Measurements from ENCODE around the gene CD4. TPM values are rescaled to one million over a fixed set of nuclear protein-coding genes. Genes with fewer than 3 reads are reported as not detected.

The CD4 gene
- total RNA-seq, 4 donors from 2014 or later = 1.8 to 12.9 (median 3.8) TPM

DNA sequence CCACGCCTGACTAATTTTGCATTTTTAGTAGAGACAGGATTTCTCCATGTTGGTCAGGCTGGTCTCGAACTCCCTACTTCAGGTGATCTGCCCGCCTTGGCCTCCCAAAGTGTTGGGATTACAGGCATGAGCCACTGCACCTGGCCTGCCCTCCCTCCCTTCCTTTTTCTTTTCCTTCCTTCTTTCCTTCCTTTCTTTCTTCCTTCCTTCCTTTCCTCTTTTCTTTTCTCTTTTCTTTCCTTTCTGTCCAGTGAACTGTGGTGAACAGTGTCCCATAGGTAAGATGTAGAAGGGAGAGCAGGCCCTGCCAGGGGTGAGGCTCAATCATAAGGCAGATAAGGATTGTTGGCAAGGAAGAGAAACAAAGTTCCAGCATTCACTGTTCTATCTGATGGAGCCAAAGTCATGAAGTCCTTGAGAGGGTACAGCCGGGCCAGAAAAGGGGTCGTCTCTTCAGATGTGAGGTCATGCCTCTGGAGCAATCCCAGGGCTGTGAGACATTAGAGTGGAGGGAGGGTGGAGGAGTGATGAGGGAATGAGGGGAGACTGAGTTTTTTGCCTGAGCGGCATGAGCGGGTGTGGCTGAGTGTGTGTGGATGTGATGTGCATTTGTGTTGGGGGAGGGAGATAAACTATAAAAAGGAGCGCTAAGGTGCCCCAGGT lies 32.2 kb upstream of the CD4 start:
- Histone ChIP-seq H3K4me1 (peaks cover 4 to 6% of the 10 kb centered on the region in 2 donors), H3K4me3 (no peak overlapping the region), H3K9me3 (no peaks in the 10 kb centered on the region), H3K27ac (no peak overlapping the region), H3K27me3 (no peaks in the 10 kb centered on the region), H3K36me3 (no peaks in the 10 kb centered on the region)
- intact Hi-C loops (cut with DNase I; ENCODE audit: low total_unique reads) = no loop called here
- no peak for ATAC-seq
- TF ChIP-seq, protein P1, sequence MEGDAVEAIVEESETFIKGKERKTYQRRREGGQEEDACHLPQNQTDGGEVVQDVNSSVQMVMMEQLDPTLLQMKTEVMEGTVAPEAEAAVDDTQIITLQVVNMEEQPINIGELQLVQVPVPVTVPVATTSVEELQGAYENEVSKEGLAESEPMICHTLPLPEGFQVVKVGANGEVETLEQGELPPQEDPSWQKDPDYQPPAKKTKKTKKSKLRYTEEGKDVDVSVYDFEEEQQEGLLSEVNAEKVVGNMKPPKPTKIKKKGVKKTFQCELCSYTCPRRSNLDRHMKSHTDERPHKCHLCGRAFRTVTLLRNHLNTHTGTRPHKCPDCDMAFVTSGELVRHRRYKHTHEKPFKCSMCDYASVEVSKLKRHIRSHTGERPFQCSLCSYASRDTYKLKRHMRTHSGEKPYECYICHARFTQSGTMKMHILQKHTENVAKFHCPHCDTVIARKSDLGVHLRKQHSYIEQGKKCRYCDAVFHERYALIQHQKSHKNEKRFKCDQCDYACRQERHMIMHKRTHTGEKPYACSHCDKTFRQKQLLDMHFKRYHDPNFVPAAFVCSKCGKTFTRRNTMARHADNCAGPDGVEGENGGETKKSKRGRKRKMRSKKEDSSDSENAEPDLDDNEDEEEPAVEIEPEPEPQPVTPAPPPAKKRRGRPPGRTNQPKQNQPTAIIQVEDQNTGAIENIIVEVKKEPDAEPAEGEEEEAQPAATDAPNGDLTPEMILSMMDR (IDR thresholded peaks at IDR 0.05 in 4 of 5, conservative IDR thresholded peaks at IDR 0.05 in 1 of 5) = no peak
- TF ChIP-seq POLR2A (IDR thresholded peaks at IDR 0.05) = no peak
- in situ Hi-C loops (cut with MboI; ENCODE audit: low sequenced_read_pairs in 4 of 4) = no loop called here
- DNase-seq = no peak

DNA sequence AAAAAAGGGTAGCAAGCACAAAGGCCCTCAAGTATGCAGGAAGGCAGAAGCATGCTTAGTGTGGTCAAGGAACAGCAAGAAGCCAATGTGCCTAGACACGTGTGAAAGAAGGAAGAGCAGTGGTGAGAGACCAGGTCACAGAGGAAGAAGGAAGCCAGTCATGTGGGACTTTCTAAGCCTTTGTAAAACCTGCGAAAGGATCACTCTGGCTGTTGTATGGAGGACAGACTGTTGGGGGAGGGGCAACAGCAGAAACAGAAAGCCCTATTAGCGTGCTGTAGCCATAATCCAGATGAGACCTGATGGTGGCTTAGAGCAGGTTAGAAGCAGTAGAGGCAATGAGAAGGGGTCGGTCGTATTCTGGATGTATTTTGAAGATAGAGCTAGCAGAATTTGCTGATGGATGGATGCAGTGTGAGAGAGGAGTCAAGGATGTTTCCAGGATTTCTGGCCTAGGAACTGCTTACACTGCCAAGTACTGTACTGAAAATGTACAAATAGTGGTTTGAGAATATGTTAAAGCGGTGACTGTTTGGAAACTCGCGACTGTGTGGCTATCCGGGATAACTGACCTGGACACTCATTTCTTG lies 30.7 kb upstream of the CD4 start:
- H3K4me3 ChIP-seq = no peak overlapping the region
- in situ Hi-C loops (cut with MboI; ENCODE audit: low sequenced_read_pairs in 4 of 4) (no loop called here), intact Hi-C loops (cut with DNase I; ENCODE audit: low total_unique reads) (no loop called here)
- no peak overlapping the region for H3K27ac ChIP-seq
- no peaks in the 10 kb centered on the region for H3K36me3 ChIP-seq
- H3K27me3 ChIP-seq = no peaks in the 10 kb centered on the region
- DNase-seq = no peak
- ATAC-seq = no peak
- peaks cover 0 to 5% of the 10 kb centered on the region in 2 donors for H3K4me1 ChIP-seq
- TF ChIP-seq, protein P1 (IDR thresholded peaks at IDR 0.05 in 4 of 5, conservative IDR thresholded peaks at IDR 0.05 in 1 of 5) = no peak
- TF ChIP-seq POLR2A (IDR thresholded peaks at IDR 0.05) = no peak
- H3K9me3 ChIP-seq = no peaks in the 10 kb centered on the region

DNA sequence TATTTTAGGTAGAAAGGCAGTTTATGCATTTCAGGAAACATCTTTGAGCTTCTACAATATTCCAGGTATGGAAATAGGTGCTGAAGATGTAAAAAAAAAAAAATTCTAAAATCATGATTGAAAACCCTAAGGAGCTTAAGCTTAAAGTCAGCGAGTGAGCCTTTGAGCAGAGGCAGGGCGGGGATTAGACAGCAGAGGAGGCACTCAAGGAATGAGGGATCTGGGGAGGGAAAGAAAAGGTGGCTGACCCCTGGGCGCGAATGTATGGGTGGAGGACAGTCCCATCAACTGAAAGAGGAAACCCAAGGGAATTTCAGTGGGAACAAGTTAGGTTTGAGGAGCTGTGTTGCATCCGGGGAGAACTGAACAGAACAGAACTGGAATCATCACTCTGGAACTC lies 29.6 kb upstream of the CD4 start:
- DNase-seq (no peak), ATAC-seq (no peak)
- no peaks in the 10 kb centered on the region for H3K36me3 ChIP-seq
- intact Hi-C loops (cut with DNase I; ENCODE audit: low total_unique reads) (no loop called here), in situ Hi-C loops (cut with MboI; ENCODE audit: low sequenced_read_pairs in 4 of 4) (no loop called here)
- no peak overlapping the region for H3K27ac ChIP-seq
- H3K4me3 ChIP-seq = no peak overlapping the region
- TF ChIP-seq, protein P1 (IDR thresholded peaks at IDR 0.05 in 4 of 5, conservative IDR thresholded peaks at IDR 0.05 in 1 of 5) = no peak
- TF ChIP-seq POLR2A (IDR thresholded peaks at IDR 0.05) = no peak
- no peaks in the 10 kb centered on the region for H3K9me3 ChIP-seq
- peaks cover 0 to 7% of the 10 kb centered on the region in 2 donors for H3K4me1 ChIP-seq
- H3K27me3 ChIP-seq = no peaks in the 10 kb centered on the region

DNA sequence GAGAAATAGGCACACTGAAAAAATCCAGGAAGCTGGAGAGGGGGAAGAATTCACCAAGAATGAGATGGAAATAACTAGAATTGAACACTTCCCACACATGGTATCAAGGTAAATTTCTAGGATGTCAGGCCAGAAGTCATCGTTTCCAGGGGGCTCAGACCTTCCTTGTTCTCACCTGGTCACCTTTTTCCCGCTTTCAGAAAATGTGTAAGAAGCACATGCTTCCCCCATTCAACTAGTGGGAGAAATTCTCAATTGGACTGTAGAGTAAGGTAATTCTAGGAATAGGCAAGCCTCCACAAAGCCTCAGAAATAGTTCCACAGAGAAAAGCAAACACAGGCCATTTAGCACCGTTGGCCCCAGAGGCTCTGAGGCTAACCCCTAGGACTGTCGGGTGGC lies 25.9 kb upstream of the CD4 start:
- Histone ChIP-seq H3K27me3 (peaks cover 0 to 9% (median 0%) of the 10 kb centered on the region in 3 donors), H3K4me3 (no peak overlapping the region), H3K4me1 (peaks cover 14 to 21% of the 10 kb centered on the region in 2 donors), H3K27ac (peak overlapping the region; percentile 73 to 85 (median 82)), H3K9me3 (no peaks in the 10 kb centered on the region), H3K36me3 (no peaks in the 10 kb centered on the region)
- in situ Hi-C loops (cut with MboI; ENCODE audit: low sequenced_read_pairs in 4 of 4) (no loop called here), intact Hi-C loops (cut with DNase I; ENCODE audit: low total_unique reads) (no loop called here)
- TF ChIP-seq, protein P1 (IDR thresholded peaks at IDR 0.05 in 4 of 5, conservative IDR thresholded peaks at IDR 0.05 in 1 of 5) = no peak
- no peak for TF ChIP-seq POLR2A (IDR thresholded peaks at IDR 0.05)
- DNase-seq = no peak
- no peak for ATAC-seq
